GM18858 (cell line): Measurements from ENCODE around the gene MRPL54.
"Not testable (repeated sequence)": the region's sequence is repeated elsewhere in the genome, so short reads cannot be mapped to it uniquely, and the experiment has no call there.

Experiments used
- ATAC-seq: cut with Tn5 transposase; IDR thresholded peaks from one replicate; pipeline ENCODE4 v1.9.1; 2021; ENCODE audit not compliant: unreplicated experiment

Gene MRPL54

DNA sequence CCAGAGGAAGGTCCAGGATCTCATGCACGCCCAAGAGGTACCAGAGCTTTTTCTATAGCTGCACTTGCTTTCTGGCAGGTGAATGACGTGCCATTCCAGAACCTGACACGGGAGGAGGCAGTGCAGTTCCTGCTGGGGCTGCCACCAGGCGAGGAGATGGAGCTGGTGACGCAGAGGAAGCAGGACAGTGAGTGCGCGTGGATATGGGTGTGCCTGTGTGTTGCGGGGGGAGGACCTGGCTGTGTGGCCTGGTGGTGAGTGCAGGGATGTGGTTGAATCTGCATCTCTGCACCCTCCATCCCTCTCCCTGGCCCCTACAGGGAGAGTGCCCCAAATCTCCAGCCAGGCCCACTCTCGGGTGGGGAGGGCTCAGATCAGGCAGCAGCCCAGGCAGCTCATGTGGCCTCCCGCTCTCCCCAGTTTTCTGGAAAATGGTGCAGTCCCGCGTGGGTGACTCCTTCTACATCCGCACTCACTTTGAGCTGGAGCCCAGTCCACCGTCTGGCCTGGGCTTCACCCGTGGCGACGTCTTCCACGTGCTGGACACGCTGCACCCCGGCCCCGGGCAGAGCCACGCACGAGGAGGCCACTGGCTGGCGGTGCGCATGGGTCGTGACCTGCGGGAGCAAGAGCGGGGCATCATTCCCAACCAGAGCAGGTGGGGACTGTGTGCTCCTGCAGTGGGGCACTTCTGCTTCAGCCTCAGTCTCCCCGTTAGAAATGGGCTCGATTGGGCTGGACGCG is 23.8 kb upstream of the MRPL54 start:
- no peak for ATAC-seq

GRCh38 chr19:3740431-3740830 is 22.1 kb upstream of the MRPL54 start:
- ATAC-seq: no peak

- ATAC-seq: no peak
Measured at GRCh38 chr19:3743486-3743885, 19.0 kb upstream of the MRPL54 start.

- ATAC-seq: no peak
Measured at GRCh38 chr19:3745363-3746045, 17.0 kb upstream of the MRPL54 start.

DNA sequence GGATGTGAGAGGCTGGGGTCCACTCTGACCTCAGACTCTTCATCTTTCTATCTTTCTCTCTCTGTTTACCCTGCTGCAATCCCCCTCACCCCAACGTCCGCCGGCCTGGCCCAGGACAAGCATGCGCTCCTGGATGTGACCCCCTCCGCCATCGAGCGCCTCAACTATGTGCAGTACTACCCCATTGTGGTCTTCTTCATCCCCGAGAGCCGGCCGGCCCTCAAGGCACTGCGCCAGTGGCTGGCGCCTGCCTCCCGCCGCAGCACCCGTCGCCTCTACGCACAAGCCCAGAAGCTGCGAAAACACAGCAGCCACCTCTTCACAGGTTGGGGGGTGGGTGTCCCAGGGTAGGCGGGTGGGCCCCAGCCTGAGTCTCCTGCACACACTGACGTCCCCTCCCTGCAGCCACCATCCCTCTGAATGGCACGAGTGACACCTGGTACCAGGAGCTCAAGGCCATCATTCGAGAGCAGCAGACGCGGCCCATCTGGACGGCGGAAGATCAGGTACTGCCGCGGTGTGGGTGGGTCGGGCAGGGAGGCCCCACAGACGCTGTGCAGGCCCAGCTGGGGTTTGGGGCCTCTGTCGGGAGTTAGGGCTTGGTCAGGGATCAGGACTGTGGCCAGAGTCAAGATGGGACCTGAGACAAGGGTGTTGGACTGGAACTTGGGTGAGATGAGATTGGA is 16.0 kb upstream of the MRPL54 start:
- ATAC-seq: no peak

DNA sequence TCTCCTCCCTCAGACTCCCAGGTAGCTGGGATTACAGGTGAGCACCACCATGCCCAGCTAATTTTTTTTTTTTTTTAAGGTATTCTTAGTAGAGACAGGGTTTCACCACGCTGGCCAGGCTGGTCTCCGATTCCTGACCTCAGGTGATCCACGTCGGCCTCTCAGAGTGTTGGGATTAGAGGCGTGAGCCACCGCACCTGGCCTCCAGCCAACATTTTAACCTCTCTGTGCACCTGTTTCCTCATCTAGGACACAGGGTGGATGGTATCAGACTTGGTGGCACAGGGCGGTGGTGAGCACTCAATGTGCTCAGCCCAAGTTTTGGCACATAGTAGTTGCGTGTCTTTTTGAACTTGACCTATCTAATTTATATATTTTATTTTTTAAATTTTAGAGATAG is 13.5 kb upstream of the MRPL54 start:
- ATAC-seq: no peak

GRCh38 chr19:3750211-3750610 is 12.3 kb upstream of the MRPL54 start:
- ATAC-seq: no peak

DNA sequence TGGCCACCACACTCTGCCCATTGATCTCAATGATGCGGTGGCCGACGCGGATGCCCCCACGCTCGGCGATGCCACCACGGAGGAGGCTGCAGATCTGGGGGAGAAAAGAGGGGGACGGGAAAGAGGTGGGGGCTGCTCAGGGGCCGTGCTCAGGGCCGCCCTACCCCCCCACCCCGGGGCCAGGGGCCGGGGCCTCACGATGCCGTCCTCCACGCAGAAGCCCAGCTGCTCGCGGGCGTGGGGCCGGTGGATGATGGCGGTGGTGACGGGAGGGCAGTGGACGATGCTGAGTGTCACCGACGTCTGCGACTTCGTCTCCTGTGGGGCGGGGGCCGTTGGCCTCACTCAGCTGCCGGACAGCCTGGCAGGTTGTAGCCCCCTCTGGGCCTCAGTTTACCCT is 11.2 kb upstream of the MRPL54 start:
- ATAC-seq: no peak

DNA sequence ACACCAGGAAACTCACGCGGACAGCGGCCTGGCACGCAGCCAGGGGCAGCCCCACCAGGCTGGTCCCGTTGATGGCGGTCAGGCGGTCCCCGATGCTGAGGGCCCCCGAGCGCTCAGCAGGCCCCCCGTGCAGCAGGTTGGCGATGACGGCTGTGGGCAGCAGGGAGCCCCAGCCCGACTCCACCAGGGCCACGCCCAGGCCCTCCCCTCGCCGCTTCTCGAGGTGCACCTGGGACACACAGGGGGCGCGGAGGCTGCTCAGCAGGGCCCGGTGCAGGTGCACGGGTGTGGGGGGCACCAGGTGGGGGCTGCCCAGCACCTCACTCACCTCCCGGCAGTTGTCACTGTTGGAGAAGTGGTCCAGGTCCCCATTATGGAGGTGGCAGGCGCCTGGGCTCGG is 10.0 kb upstream of the MRPL54 start:
- no peak for ATAC-seq

DNA sequence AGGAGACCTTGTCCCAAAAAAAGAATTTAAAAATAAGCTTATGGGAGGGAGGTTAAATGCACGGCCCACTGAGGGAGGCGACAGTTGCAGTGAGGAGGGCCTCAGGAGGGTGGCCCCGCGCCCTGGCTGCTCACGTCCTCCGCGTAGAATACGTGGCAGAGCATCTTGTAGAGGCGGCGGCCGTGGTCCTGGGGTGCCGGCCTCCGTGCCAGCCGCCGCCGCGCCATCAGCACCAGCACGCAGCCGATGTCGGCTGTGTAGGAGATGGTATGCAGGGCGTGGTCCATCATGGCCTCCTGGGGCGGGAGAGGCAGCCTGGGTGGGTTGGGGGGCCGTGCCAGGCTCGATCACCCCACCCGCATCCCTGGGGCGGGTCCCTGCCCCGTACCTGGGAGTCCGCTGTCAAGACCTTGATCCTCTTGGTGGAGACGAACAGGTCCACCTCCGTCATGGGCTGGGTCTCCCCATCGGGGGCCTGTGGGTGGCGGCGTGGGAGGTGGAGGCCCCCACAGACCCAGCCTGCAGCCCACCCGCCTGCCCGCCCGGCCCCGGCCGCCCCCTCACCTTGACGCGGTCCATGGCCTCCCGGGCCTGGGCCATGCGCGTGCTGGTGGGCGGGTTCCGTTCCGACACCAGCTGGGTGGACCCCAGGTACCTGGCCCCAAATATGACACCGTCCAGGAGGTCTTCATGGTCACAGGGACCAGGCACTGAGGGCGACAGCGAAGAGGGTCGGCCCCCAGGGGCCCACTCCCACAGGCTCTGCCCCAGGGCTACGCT is 8.7 kb upstream of the MRPL54 start:
- no peak for ATAC-seq

DNA sequence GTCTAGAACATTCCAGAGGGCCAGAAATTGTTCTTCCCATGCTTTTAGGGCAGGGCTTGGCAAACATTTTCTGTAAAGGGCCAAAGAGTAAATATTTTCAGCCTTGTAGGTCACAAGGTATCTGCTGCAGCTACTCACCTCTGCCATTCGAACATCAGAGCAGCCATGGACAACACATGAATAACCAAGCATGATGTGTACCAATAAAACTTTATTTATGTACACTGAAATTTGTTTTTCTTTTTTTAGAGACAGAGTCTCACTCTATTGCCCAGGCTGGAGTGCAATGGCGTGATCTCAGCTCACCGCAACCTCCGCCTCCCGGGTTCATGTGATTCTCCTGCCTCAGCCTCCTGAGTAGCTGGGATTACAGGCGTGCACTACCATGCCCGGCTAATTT is 4.8 kb upstream of the MRPL54 start:
- not testable (repeated sequence) for ATAC-seq

- not testable (repeated sequence) for ATAC-seq
Measured at GRCh38 chr19:3758297-3758696, 4.2 kb upstream of the MRPL54 start.

DNA sequence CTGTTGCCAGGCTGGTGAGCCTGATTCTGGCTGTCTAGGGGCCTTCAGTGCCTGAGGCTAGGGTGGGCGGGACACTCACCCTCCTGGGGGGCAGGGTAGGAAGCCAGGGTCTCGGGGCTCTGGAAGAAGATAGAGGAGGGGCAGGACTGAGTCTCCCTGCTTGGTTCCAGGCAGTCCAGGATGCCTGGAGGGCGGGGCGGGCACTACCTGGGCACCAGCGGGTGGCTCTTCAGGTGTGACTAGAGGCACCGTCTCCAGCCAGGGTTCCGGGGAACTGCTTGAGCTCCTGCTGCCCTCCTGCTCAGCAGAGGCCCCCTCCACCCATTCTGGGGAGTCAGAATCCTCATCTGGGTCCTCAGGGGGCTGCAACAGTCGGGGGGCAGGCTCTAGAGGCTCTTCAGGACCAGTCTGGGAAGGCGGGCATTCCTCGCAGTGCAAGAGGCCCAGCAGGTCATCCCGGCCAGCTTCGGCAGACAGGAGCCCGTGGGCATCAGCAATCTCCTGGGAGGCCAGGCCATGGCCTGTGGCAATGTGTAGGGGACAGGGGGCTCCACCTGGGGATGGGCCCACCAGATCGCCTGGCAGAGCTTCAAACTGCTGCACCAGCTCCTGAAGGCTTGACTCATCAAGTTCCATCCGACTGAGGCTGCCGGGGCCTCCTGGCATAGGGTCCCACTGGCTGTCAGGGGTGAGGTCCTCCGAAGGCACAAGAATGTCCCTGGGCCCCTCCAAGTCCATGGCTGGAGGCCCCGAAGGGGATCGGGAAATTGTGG is 2.8 kb upstream of the MRPL54 start:
- no peak for ATAC-seq

- no peak for ATAC-seq
Measured at GRCh38 chr19:3760871-3761361, 1.6 kb upstream of the MRPL54 start.

DNA sequence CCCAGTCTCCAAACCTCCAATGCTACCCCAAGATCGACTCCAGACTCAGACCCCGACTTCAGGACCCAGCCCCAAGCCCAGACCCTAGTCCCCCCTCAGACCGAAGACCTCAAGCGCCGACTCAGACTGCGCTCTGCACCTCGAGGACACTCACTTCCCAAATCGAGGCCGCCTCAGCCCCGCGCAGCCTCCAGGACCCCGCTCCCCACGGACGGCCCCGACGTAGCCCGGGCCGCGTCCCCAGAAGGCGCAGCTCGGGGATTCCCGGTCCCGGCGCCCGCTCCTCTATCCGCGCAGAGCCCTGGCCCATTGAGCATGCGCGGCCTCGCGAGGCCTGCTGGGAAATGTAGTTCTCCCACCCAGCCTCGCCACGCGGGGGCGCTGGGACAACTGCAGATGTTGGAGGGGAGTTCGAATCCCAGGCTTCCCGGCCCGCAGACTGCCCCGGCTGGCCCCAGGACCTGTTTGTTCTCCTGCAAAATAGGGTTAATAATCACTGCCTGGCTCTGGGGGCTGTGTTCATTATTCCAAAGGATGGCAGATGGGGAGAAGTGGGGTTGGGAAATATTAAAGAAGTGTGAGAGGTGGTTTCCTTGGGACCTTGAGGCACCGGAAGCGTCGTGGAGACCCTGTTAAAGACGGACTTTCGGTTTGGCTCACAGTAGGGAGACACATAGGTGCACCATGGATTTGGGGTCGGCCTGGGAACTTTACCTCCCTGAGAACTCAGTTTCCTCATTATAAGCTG is 926 bp upstream of the MRPL54 start, which contains the start of gene APBA3:
Gene APBA3 (minus strand): TSS at position 311 of the 748 bp plus-strand sequence. CDS start 1,428 bp downstream, outside the sequence.
- no peak for ATAC-seq

DNA sequence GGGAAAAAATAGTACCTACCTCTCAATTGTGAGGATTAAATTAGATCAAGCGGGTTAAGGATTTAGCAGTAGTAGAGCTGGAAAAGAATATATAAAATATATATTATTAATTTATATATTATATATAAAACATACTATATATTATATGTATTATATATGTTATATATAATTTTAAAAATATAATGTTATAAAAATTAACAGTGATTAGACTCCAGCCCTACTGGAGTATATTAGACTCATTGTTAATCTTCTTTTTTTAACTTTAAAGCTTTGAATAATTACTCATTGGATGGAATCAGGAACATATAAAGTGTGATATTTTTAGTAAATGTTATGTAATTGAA is 380 bp upstream of the MRPL54 start:
- ATAC-seq: no peak

GRCh38 chr19:3765121-3765520 is 2.6 kb downstream of the MRPL54 start:
- ATAC-seq: no peak

GRCh38 chr19:3765757-3766156 is 3.3 kb downstream of the MRPL54 start:
- ATAC-seq: not testable (repeated sequence)

- ATAC-seq: no peak
Measured at GRCh38 chr19:3766520-3766919, 4.0 kb downstream of the MRPL54 start.

DNA sequence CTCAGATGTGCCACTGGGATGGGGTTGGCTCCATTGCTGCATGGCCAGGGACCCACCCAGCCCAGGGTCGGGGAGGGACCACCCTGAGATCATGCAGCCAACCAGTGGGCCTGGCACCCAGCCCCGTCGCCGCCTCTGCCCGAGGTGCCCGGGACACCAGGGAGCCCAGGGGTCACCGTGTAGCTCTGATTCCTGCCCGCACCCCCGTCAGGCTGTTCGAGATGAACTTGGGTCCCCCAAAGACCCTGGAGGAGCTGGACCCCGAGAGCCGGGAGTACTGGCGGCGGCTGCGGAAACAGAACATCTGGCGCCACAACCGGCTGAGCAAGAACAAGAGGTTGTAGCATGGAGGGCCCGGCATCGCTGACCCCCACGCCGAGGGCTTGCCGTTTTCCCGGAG is 4.6 kb downstream of the MRPL54 start:
- no peak for ATAC-seq
